Loucy (cell line): ENCODE measurements around the gene IDUA.
A peak's percentile ranks its signal among the peaks of the same experiment; 100 is the strongest.

Source experiments
- H2AFZ ChIP-seq: fragments of 200-600 bp; sonication (generic); 2 replicates; pipeline ENCODE4 v1.6.0; 2016; ENCODE audit warnings: antibody characterized with exemption, mild to moderate bottlenecking, low read length, moderate library complexity
- H3F3A ChIP-seq: fragments of 200-600 bp; 2 replicates; pipeline ENCODE4 v1.6.0; 2016; ENCODE audit warnings: antibody characterized with exemption, low read depth, mild to moderate bottlenecking
- H3K27me3 ChIP-seq: fragments of 200-600 bp; sonication (generic); 2 replicates; pipeline ENCODE4 v1.6.1; 2014; ENCODE audit warnings: low read length, mild to moderate bottlenecking; ENCODE audit not compliant: insufficient read depth, poor library complexity, severe bottlenecking
- H3K36me3 ChIP-seq: fragments of 200-600 bp; sonication (generic); 2 replicates; pipeline ENCODE4 v1.6.1; 2016; ENCODE audit warnings: low read length; ENCODE audit not compliant: insufficient read depth
- H3K4me1 ChIP-seq: fragments of 200-600 bp; sonication (generic); 2 replicates; pipeline ENCODE4 v1.5.1; 2014; ENCODE audit warnings: low read length, mild to moderate bottlenecking; ENCODE audit not compliant: insufficient read depth, poor library complexity, severe bottlenecking
- H3K4me2 ChIP-seq: fragments of 200-600 bp; sonication (generic); 2 replicates; pipeline ENCODE4 v1.6.0; 2014; ENCODE audit warnings: antibody characterized with exemption, low read length, low read depth, mild to moderate bottlenecking; ENCODE audit not compliant: poor library complexity, severe bottlenecking
- H3K4me3 ChIP-seq: fragments of 200-600 bp; sonication (generic); 2 replicates; pipeline ENCODE4 v1.5.1; 2014; ENCODE audit warnings: low read length, mild to moderate bottlenecking, mixed read lengths; ENCODE audit not compliant: poor library complexity, severe bottlenecking
- H3K79me2 ChIP-seq: fragments of 200-600 bp; sonication (generic); 2 replicates; pipeline ENCODE4 v1.6.1; 2014; ENCODE audit warnings: low read length; ENCODE audit not compliant: insufficient read depth
- H3K9ac ChIP-seq: fragments of 200-600 bp; sonication (generic); 2 replicates; pipeline ENCODE4 v1.6.0; 2014; ENCODE audit warnings: mild to moderate bottlenecking, low read depth, low read length, moderate library complexity; ENCODE audit not compliant: poor library complexity, severe bottlenecking
- H3K9me2 ChIP-seq: fragments of 200-600 bp; sonication (generic); replicated peaks from 2 replicates; pipeline ENCODE4 v1.6.1; 2016; ENCODE audit warnings: low read depth, low read length, mixed read lengths
- H3K9me3 ChIP-seq: fragments of 200-600 bp; sonication (generic); 2 replicates; pipeline ENCODE4 v1.6.1; 2014; ENCODE audit warnings: mild to moderate bottlenecking, antibody characterized with exemption, low read length, low read depth; ENCODE audit not compliant: insufficient read depth
- H4K20me1 ChIP-seq: fragments of 200-600 bp; sonication (generic); 2 replicates; pipeline ENCODE4 v1.6.0; 2014; ENCODE audit warnings: antibody characterized with exemption, low read length, mild to moderate bottlenecking; ENCODE audit not compliant: insufficient read depth, poor library complexity, severe bottlenecking
- CTCF ChIP-seq: fragments of 200-600 bp; sonication (generic); conservative IDR thresholded peaks from 2 replicates; pipeline ENCODE4 v1.5.1; 2014; ENCODE audit warnings: mild to moderate bottlenecking, antibody characterized with exemption, low read length
- EZH2phosphoT487 ChIP-seq: fragments of 200-600 bp; IDR thresholded peaks from 2 replicates; pipeline ENCODE4 v1.6.1; 2018; ENCODE audit warnings: antibody characterized with exemption, mild to moderate bottlenecking, moderate library complexity, borderline replicate concordance

Gene IDUA

GRCh38 chr4:984336-985054, 2.3 kb upstream of the IDUA start:
- no peak overlapping the region for H2AFZ ChIP-seq
- H3K4me1 ChIP-seq = peaks cover 21% of the 10 kb centered on the region
- H3F3A ChIP-seq = no peaks in the 10 kb centered on the region
- H3K9me2 ChIP-seq = no peaks in the 10 kb centered on the region
- no peaks in the 10 kb centered on the region for H3K36me3 ChIP-seq
- no peak for TF ChIP-seq CTCF
- TF ChIP-seq EZH2phosphoT487 = no peak
- no peaks in the 10 kb centered on the region for H4K20me1 ChIP-seq
- peaks cover 11% of the 10 kb centered on the region for H3K79me2 ChIP-seq
- H3K9me3 ChIP-seq = no peaks in the 10 kb centered on the region
- peak overlapping the region; percentile 89 for H3K4me2 ChIP-seq
- H3K27me3 ChIP-seq = no peaks in the 10 kb centered on the region
- H3K9ac ChIP-seq = peak overlapping the region; percentile 20
- no peak overlapping the region for H3K4me3 ChIP-seq

GRCh38 chr4:985123-985830, 1.6 kb upstream of the IDUA start:
- Histone ChIP-seq H3K4me1 (peaks cover 21% of the 10 kb centered on the region), H3K9ac (peak overlapping the region; percentile 89), H3K79me2 (peaks cover 11% of the 10 kb centered on the region), H3K4me3 (peak overlapping the region; percentile 82), H3K9me2 (no peaks in the 10 kb centered on the region), H3K36me3 (no peaks in the 10 kb centered on the region), H3F3A (no peaks in the 10 kb centered on the region), H4K20me1 (no peaks in the 10 kb centered on the region), H3K9me3 (no peaks in the 10 kb centered on the region), H3K4me2 (peak overlapping the region; percentile 89), H2AFZ (no peak overlapping the region), H3K27me3 (no peaks in the 10 kb centered on the region)
- TF ChIP-seq CTCF = no peak
- TF ChIP-seq EZH2phosphoT487 = no peak

- H3K9ac ChIP-seq = peak overlapping the region; percentile 89
- no peaks in the 10 kb centered on the region for H3K27me3 ChIP-seq
These were observed 391 bp upstream of the IDUA start for GRCh38 chr4:986428-986878.

More at GRCh38 chr4:986428-986878, 391 bp upstream of the IDUA start:
- Histone ChIP-seq H3F3A (no peaks in the 10 kb centered on the region), H3K4me2 (peak overlapping the region; percentile 89), H3K4me1 (peaks cover 21% of the 10 kb centered on the region), H3K79me2 (peaks cover 11% of the 10 kb centered on the region), H3K9me3 (no peaks in the 10 kb centered on the region), H3K9me2 (no peaks in the 10 kb centered on the region), H3K4me3 (peak overlapping the region; percentile 82), H3K36me3 (no peaks in the 10 kb centered on the region), H2AFZ (peak overlapping the region; percentile 94), H4K20me1 (no peaks in the 10 kb centered on the region)
- TF ChIP-seq EZH2phosphoT487 (no peak), CTCF (no peak)
